ENCODE results near the gene CAPN8. TPM values are rescaled to one million over a fixed set of nuclear protein-coding genes. Genes with fewer than 3 reads are reported as not detected.
A peak's percentile ranks its signal among the peaks of the same experiment; 100 is the strongest.

CAPN8 gene
- total RNA-seq, 1 experiment from 2014 or later, result 0.28 TPM

DNA sequence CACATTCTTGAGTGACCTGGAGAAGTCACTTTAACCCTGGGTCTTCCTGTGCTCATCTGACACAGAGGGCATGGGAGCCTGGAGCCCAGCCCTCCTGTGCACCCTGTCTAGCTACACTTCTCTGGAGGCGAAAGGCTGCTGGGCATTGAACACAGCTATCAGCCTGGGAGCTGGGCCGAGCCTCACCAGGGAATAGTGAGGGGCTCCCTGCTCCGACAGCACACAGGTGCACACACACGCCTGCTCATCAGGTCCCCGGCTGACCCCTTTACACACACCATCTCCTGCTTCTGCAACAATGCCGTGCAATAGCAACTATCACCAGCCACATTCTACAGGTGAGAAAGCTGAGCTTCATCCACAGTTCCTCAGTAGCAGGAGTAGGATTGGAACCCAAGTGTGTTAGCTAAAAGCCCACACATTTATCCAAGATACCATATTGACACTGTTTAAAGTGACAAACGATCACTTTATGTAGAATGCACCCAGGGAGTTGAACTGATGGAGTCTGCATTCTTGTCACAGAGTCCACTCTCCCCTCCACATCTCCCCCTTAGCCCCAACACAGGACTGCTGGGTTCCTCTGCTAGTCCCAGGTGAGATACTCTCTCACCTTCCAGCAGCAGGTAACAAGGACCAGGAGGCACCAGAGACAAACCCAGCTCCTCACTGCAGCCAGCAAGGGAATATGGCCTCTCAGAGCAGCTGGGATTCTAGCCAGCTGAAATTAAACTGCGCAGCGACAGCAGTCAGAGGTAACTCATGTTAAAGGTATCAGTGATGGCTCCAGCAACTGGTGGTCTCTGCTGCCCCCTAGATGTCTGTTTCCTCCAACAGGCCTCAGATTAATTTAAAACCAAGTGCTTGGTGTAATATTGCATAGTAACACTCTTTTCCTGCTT lies 18.3 kb upstream of the CAPN8 start:
- ATAC-seq, result peak; percentile 95

GRCh38 chr1:223682502-223682901 lies 17.0 kb upstream of the CAPN8 start:
- ATAC-seq (no peak), DNase-seq (ENCODE audit: low spot score) (no peak)
- H3K27ac Mint-ChIP-seq, result no peak overlapping the region
- H3K4me1 Mint-ChIP-seq, result no peaks in the 10 kb centered on the region
- POLR2A ChIA-PET, result no interaction called here
- H3K27me3 Mint-ChIP-seq (ENCODE audit: low read depth), result peaks cover 3% of the 10 kb centered on the region
- H3K4me3 Mint-ChIP-seq, result no peak overlapping the region
- TF ChIP-seq SMAD4 (CRISPR knock-in tag; IDR thresholded peaks at IDR 0.05), result no peak
- no peak for TF ChIP-seq JUN (CRISPR knock-in tag; IDR thresholded peaks at IDR 0.05)
- TF ChIP-seq HMGA2 (CRISPR knock-in tag; IDR thresholded peaks at IDR 0.05), result no peak
- TF ChIP-seq TEAD4 (CRISPR knock-in tag; IDR thresholded peaks at IDR 0.05), result no peak
- no peak for TF ChIP-seq FOXJ3 (CRISPR knock-in tag; IDR thresholded peaks at IDR 0.05; ENCODE audit: borderline replicate concordance)
- TF ChIP-seq ATF2 (CRISPR knock-in tag; IDR thresholded peaks at IDR 0.05; ENCODE audit: borderline replicate concordance, low read depth), result no peak
- no peaks in the 10 kb centered on the region for H3K36me3 Mint-ChIP-seq
- CTCF ChIA-PET, result interaction anchor here (1.6 to 6.4 kb wide), 3 partner anchors 59 to 547 kb away, joined by 4 to 70 read pairs (median 51); no protein-coding TSS in a partner anchor
- peaks cover 5% of the 10 kb centered on the region for H3K9me3 Mint-ChIP-seq

More for the DNA sequence above, 18.3 kb upstream of the CAPN8 start:
- no peak overlapping the region for H3K4me3 Mint-ChIP-seq
- no peak overlapping the region for H3K27ac Mint-ChIP-seq
- H3K27me3 Mint-ChIP-seq (ENCODE audit: low read depth), result peaks cover 3% of the 10 kb centered on the region
- no peaks in the 10 kb centered on the region for H3K4me1 Mint-ChIP-seq
- H3K36me3 Mint-ChIP-seq, result no peaks in the 10 kb centered on the region
- TF ChIP-seq, protein P1, sequence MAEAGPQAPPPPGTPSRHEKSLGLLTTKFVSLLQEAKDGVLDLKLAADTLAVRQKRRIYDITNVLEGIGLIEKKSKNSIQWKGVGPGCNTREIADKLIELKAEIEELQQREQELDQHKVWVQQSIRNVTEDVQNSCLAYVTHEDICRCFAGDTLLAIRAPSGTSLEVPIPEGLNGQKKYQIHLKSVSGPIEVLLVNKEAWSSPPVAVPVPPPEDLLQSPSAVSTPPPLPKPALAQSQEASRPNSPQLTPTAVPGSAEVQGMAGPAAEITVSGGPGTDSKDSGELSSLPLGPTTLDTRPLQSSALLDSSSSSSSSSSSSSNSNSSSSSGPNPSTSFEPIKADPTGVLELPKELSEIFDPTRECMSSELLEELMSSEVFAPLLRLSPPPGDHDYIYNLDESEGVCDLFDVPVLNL (CRISPR knock-in tag; IDR thresholded peaks at IDR 0.05; ENCODE audit: borderline replicate concordance, low read depth), result no peak
- TF ChIP-seq CTCF (IDR thresholded peaks at IDR 0.05), result peak; percentile 75
- H3K9me3 Mint-ChIP-seq, result peaks cover 13% of the 10 kb centered on the region
- CTCF ChIA-PET, result interaction anchor here (0.6 to 6.4 kb wide), 48 partner anchors 9 to 947 kb away, joined by 3 to 70 read pairs (median 5); partner anchors contain the start of genes FAM177B, SUSD4 and TLR5
- POLR2A ChIA-PET, result interaction anchor here (0.6 kb wide), 1 partner anchor 320 kb away, joined by 3 read pairs; the partner anchor contains the start of gene SUSD4
- DNase-seq (ENCODE audit: low spot score), result peak; percentile 77

DNA sequence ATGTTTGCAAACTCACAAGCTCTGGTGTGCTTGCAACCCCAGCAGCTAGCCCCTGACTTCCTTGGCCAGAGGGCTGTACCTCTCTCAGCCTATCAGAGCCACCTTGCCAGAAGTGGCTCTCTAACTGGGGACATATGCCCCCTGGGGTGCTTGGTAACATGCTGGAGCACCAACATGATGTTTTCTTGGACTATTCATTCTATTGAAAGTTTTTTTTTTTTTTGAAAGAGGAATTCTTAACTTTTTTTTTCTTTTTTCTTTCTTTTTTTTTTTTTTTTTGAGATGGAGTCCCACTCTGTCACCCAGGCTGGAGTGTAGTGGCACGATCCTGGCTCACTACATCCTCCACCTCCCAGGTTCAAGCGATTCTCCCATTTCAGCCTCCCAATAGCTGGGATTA lies 14.7 kb upstream of the CAPN8 start:
- H3K9me3 Mint-ChIP-seq, result peaks cover 13% of the 10 kb centered on the region
- peaks cover 10% of the 10 kb centered on the region for H3K36me3 Mint-ChIP-seq
- ChIA-PET CTCF (interaction anchor here (0.7 to 3.5 kb wide), 8 partner anchors 10 to 591 kb away, joined by 3 to 26 read pairs (median 4); no protein-coding TSS in a partner anchor), POLR2A (no interaction called here)
- no peak overlapping the region for H3K27ac Mint-ChIP-seq
- H3K27me3 Mint-ChIP-seq (ENCODE audit: low read depth), result peaks cover 4% of the 10 kb centered on the region
- no peaks in the 10 kb centered on the region for H3K4me1 Mint-ChIP-seq
- ATAC-seq (no peak), DNase-seq (ENCODE audit: low spot score) (no peak)
- no peak for TF ChIP-seq NR2C2 (CRISPR knock-in tag; IDR thresholded peaks at IDR 0.05)
- TF ChIP-seq JUN (CRISPR knock-in tag; IDR thresholded peaks at IDR 0.05), result no peak
- TF ChIP-seq FOXJ3 (CRISPR knock-in tag; IDR thresholded peaks at IDR 0.05; ENCODE audit: borderline replicate concordance), result no peak
- no peak for TF ChIP-seq CREM (CRISPR knock-in tag; IDR thresholded peaks at IDR 0.05)
- no peak for TF ChIP-seq MYBL2 (CRISPR knock-in tag; IDR thresholded peaks at IDR 0.05)
- TF ChIP-seq USF2 (CRISPR knock-in tag; IDR thresholded peaks at IDR 0.05), result no peak
- TF ChIP-seq RORB (CRISPR knock-in tag; IDR thresholded peaks at IDR 0.05), result no peak
- H3K4me3 Mint-ChIP-seq, result no peak overlapping the region
